Muscle layer of duodenum (tissue), 2 donors: ENCODE measurements around the gene STK32C.
"Not testable (repeated sequence)": the region's sequence is repeated elsewhere in the genome, so short reads cannot be mapped to it uniquely, and the experiment has no call there.

Experiments
- H3K27ac ChIP-seq: one replicate; pipeline ENCODE4 v1.7.0; 2013; ENCODE audit warnings: mild to moderate bottlenecking, low read length
- H3K27me3 ChIP-seq: one replicate; pipeline ENCODE4 v1.7.0; 2013; ENCODE audit warnings: low read depth, mild to moderate bottlenecking, control low read depth, low read length
- H3K36me3 ChIP-seq, 2 donors: one replicate each; pipeline ENCODE4 v1.7.0; 2013; ENCODE audit warnings: low read length in 2 of 2, control low read depth in 1 of 2, mild to moderate bottlenecking in 1 of 2; ENCODE audit not compliant: insufficient read depth in 2 of 2, control insufficient read depth in 1 of 2
- H3K4me1 ChIP-seq, 2 donors: one replicate each; pipeline ENCODE4 v1.7.0; 2013; ENCODE audit warnings: low read length in 2 of 2, mild to moderate bottlenecking in 2 of 2, control low read depth in 1 of 2, moderate library complexity in 1 of 2; ENCODE audit not compliant: insufficient read depth in 2 of 2, control insufficient read depth in 1 of 2
- H3K4me3 ChIP-seq, 2 donors: one replicate each; pipeline ENCODE4 v1.7.0; 2013; ENCODE audit warnings: low read length in 2 of 2, low read depth in 1 of 2, mild to moderate bottlenecking in 1 of 2
- H3K9me3 ChIP-seq, 2 donors: one replicate each; pipeline ENCODE4 v1.7.0; 2013; ENCODE audit warnings: low read length in 2 of 2, control low read depth in 1 of 2, mild to moderate bottlenecking in 1 of 2; ENCODE audit not compliant: control insufficient read depth in 1 of 2
- donor health status: healthy.

The STK32C gene

GRCh38 chr10:132296666-132297443 lies 10.9 kb downstream of the STK32C start:
- Histone ChIP-seq H3K4me3 (no peak overlapping the region), H3K9me3 (no peaks in the 10 kb centered on the region), H3K27me3 (no peaks in the 10 kb centered on the region), H3K36me3 (no peaks in the 10 kb centered on the region), H3K4me1 (peaks cover 0 to 13% of the 10 kb centered on the region in 2 donors), H3K27ac (no peak overlapping the region)

GRCh38 chr10:132295481-132295880 lies 12.3 kb downstream of the STK32C start:
- peaks cover 0 to 13% of the 10 kb centered on the region in 2 donors for H3K4me1 ChIP-seq
- H3K4me3 ChIP-seq, H3K27me3 ChIP-seq, H3K27ac ChIP-seq, H3K9me3 ChIP-seq, H3K36me3 ChIP-seq: not testable (repeated sequence)

- Histone ChIP-seq H3K4me1 (peaks cover 0 to 13% of the 10 kb centered on the region in 2 donors), H3K27me3 (no peaks in the 10 kb centered on the region), H3K9me3 (peaks cover 0 to under 1% of the 10 kb centered on the region in 2 donors), H3K27ac (no peak overlapping the region), H3K4me3 (no peak overlapping the region), H3K36me3 (no peaks in the 10 kb centered on the region)
Observed at GRCh38 chr10:132294561-132295318, 13.0 kb downstream of the STK32C start.

GRCh38 chr10:132293813-132294520 lies 13.8 kb downstream of the STK32C start:
- Histone ChIP-seq H3K36me3 (no peaks in the 10 kb centered on the region), H3K4me1 (peaks cover 0 to 13% of the 10 kb centered on the region in 2 donors), H3K4me3 (no peak overlapping the region), H3K27ac (no peak overlapping the region), H3K9me3 (peaks cover 0 to 6% of the 10 kb centered on the region in 2 donors), H3K27me3 (no peaks in the 10 kb centered on the region)

- Histone ChIP-seq H3K4me3 (no peak overlapping the region), H3K27me3 (no peaks in the 10 kb centered on the region), H3K36me3 (no peaks in the 10 kb centered on the region), H3K4me1 (peaks cover 0 to 13% of the 10 kb centered on the region in 2 donors), H3K27ac (no peak overlapping the region), H3K9me3 (peaks cover 5 to 6% of the 10 kb centered on the region in 2 donors)
Observed at GRCh38 chr10:132293201-132293812, 14.4 kb downstream of the STK32C start.

GRCh38 chr10:132292287-132293200 lies 15.2 kb downstream of the STK32C start:
- H3K4me1 ChIP-seq: peaks cover 0 to 13% of the 10 kb centered on the region in 2 donors
- no peaks in the 10 kb centered on the region for H3K27me3 ChIP-seq
- H3K9me3 ChIP-seq: peaks cover 6 to 7% of the 10 kb centered on the region in 2 donors
- no peak overlapping the region for H3K4me3 ChIP-seq
- H3K27ac ChIP-seq: no peak overlapping the region
- no peaks in the 10 kb centered on the region for H3K36me3 ChIP-seq

GRCh38 chr10:132291826-132292225 lies 15.9 kb downstream of the STK32C start:
- H3K4me1 ChIP-seq: peaks cover 0 to 13% of the 10 kb centered on the region in 2 donors

GRCh38 chr10:132290631-132291030 lies 17.1 kb downstream of the STK32C start:
- Histone ChIP-seq H3K4me3 (no peak overlapping the region), H3K27me3 (no peaks in the 10 kb centered on the region), H3K9me3 (peaks cover 6 to 7% of the 10 kb centered on the region in 2 donors), H3K4me1 (peaks cover 0 to 13% of the 10 kb centered on the region in 2 donors), H3K27ac (no peak overlapping the region), H3K36me3 (no peaks in the 10 kb centered on the region)

More at GRCh38 chr10:132291826-132292225, 15.9 kb downstream of the STK32C start:
- Histone ChIP-seq H3K4me3 (no peak overlapping the region), H3K27ac (no peak overlapping the region), H3K9me3 (peaks cover 6 to 7% of the 10 kb centered on the region in 2 donors), H3K36me3 (no peaks in the 10 kb centered on the region), H3K27me3 (no peaks in the 10 kb centered on the region)

GRCh38 chr10:132289439-132289838 lies 18.3 kb downstream of the STK32C start:
- Histone ChIP-seq H3K4me1 (peaks cover 0 to 13% of the 10 kb centered on the region in 2 donors), H3K4me3 (no peak overlapping the region), H3K27ac (no peak overlapping the region)

More at GRCh38 chr10:132289439-132289838, 18.3 kb downstream of the STK32C start:
- Histone ChIP-seq H3K36me3 (no peaks in the 10 kb centered on the region), H3K27me3 (no peaks in the 10 kb centered on the region), H3K9me3 (peaks cover 6 to 7% of the 10 kb centered on the region in 2 donors)
